GM12873 (cell line): Measurements from ENCODE around the gene TULP1.

Experiments used
- TF ChIP-seq, protein P1 (sequence below): IDR thresholded peaks from 2 replicates; pipeline ENCODE4 v1.5.1; 2012; ENCODE audit warnings: low read depth, mild to moderate bottlenecking, moderate library complexity, low read length, control low read depth; ENCODE audit not compliant: insufficient read depth; ENCODE audit errors: missing control alignments

TULP1 gene

DNA sequence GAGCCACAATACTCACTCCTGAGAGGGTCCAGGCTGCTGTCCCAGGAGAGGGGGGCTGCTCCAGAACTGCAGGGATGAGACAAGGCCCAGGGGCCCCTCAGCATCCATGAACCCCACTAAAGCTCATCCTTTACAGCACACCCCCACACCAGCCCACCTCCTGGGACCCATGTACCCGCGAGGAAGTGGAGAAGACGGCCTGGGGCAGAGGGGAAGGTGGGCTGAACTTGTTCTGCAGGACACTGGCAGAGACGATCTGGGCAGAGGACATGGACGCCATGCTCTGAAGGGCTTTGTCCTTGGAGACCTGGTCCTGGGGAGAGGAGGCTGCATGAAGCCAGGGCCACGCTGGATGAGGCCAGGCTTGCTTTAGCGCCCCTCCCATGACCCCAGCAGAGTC lies 34.4 kb downstream of the TULP1 start:
- TF ChIP-seq, protein P1, sequence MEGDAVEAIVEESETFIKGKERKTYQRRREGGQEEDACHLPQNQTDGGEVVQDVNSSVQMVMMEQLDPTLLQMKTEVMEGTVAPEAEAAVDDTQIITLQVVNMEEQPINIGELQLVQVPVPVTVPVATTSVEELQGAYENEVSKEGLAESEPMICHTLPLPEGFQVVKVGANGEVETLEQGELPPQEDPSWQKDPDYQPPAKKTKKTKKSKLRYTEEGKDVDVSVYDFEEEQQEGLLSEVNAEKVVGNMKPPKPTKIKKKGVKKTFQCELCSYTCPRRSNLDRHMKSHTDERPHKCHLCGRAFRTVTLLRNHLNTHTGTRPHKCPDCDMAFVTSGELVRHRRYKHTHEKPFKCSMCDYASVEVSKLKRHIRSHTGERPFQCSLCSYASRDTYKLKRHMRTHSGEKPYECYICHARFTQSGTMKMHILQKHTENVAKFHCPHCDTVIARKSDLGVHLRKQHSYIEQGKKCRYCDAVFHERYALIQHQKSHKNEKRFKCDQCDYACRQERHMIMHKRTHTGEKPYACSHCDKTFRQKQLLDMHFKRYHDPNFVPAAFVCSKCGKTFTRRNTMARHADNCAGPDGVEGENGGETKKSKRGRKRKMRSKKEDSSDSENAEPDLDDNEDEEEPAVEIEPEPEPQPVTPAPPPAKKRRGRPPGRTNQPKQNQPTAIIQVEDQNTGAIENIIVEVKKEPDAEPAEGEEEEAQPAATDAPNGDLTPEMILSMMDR, result no peak

DNA sequence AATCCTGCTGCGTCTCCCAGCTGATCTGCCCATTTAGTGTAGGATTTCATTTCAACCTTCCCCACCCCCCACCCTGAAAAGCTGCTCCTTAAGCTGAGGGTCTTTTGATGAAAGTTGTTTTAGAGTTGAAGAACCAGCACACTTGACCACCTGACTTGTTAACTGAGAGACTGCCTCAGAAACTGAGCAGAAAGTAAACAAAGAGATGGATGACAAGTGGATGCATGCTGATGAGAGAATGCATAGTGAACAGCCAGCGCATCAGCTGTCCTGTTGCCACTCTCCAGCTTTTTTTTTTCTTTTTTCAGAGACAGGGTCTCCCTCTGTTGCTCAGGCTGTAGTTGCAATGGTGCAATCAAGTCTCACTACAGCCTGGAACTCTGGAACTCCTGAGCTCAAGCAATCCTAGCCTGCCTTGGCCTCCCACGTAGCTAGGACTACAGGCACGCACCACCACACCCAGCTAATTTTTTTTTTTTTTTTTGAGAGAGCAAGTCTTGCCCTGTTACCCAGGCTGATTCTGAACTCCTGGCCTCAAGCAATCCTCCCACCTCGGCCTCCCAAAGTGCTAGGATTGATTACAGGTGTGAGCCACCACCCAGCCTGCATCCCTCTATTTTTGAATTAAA lies 35.0 kb downstream of the TULP1 start:
- TF ChIP-seq, protein P1, result no peak

DNA sequence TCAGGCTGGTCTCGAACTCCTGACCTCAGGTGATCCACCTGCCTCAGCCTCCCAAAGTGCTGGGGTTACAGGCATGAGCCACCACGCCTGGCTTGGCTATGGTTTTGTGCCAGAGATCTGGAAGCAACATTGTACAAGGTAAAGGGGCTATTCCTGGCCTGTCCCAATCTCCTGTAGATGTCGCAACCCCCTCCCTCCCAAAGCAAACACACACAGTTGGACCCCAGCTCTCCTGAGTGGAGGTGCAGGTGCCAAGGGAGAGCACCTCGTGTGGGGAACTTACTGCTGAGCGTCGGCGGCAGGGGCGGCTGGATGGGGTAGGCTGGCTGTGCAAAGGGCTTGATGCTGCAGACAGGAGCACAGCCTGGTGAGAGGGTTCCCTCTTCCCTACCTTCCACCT lies 35.7 kb downstream of the TULP1 start:
- TF ChIP-seq, protein P1, result no peak

DNA sequence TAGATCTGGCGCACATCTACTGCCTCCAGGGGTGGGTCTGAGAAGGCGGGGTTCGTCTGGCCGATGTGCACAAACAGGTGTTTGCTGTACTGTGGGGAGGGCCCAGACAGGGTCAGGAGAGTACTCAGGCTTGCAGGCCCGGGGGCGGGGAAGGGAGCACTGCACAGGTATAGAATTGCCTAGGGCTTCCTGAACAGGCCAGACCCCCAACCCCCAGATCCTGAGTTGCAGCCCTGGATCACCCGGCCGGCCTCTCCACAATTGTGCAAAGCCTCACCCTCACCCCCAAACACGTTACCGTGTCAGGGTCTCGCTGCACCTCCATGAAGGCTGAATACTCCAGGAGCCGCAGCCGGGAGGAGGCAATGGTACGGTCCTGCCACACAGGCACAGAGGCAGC lies 36.7 kb downstream of the TULP1 start:
- TF ChIP-seq, protein P1, result no peak

DNA sequence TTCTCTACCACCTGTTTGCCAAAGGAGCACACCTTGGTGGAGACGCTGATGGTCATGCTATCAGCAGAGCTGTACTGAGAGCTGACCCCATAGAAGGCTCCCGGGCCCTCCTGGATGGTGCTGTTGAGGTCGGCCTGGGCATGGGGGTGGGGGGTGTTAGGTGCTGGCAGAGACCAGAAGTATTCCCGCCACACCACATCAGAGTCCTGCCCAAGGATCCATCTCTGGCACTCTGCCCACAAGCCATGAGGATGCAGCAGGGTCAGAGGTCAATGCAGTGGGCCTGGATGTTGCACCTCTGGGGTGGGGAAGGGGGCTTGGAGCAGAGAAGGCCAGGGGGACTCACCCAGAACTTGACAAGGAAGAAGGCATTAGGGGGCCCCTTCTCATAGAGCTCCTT lies 37.1 kb downstream of the TULP1 start:
- TF ChIP-seq, protein P1, result no peak

DNA sequence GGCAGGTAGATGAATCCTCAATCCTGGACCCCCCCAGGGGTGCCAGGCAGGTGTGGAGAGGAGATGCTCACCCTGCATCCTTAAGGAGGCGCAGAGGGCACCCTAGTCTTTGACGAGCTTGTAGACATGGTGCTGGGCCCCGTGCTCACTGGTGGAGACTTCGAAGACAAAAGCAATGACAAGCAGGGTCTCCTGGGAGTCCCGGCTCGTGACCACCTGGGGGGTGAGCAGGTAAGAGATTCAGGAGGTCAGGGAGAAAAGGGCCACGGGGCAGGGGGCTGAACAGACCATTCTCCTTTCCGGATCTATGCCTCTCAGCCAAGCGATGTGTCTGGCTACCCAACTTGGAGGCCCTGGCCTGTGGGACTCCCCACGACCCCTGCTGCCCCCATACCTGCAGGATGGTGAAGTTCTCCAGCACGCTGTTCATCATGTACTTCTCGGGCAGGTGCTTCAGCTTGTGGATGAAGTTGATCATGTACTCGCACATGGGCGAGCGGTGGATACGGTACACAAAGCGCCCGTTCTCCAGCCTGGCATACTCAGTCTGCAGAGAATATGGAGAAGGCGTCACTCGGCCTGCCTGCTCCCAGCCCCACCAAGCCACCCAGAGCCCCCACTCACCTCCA lies 37.6 kb downstream of the TULP1 start:
- TF ChIP-seq, protein P1, result no peak

DNA sequence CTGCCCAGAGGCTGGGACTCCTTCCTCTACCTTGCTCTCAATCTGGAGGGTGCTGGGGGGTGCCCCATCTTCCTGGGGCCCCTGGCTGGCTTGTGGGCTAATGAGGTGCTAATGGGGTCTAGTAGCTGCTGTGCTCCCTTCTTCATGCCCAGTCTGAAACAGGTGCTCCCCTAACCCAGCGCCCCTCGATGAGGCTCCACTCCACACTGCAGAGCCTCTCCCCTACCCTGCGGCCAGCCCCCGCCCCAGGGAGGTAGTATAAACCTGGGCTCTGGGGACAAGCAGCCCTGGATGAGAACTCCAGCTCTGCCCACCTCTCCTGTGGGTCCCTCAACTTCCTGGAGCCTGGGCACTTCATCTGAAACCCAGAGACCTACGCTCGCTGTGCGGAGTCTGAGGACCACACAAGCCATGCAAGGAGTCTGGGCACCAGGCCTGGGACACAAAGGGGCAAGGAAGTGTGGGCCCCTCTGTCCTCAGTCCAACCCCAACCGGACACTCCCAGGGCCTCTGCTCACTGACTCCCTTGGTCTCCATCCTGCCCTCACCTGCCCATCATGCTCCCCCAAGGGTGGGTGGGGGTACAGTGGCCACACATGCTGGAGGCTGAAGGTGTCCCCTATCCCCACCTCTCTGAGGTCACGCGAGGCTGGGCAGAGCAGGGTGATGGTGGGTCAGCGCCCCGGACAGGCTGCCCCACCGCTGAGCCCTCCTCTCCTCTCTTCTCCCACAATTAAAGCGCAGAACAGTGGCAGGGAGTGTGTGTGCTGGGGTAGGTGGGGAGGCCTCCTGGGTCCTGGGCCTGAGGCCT lies 38.4 kb downstream of the TULP1 start:
- TF ChIP-seq, protein P1, result no peak
